HL-60 (cell line): ENCODE data around the gene SPATA6L.

Experiments
- DNase-seq, 2 experiments: peaks; one replicate each; pipeline ENCODE4 v3.0.0-alpha.2; 2010 to 2020; ENCODE audit warnings: low read depth in 1 of 2, low spot score in 1 of 2
- H3K27ac ChIP-seq: fragments of 250-450 bp; sonication (Bioruptor Pico); replicated peaks from 2 replicates; pipeline ENCODE4 v1.5.1; 2020; ENCODE audit warnings: mild to moderate bottlenecking, moderate library complexity
- H3K27me3 ChIP-seq: fragments of 250-450 bp; sonication (Bioruptor Pico); 2 replicates; pipeline ENCODE4 v1.5.1; 2021; ENCODE audit warnings: mild to moderate bottlenecking, moderate library complexity; ENCODE audit not compliant: insufficient read depth, poor library complexity, severe bottlenecking
- H3K4me3 ChIP-seq: replicated peaks from 2 replicates; pipeline ENCODE4 v1.5.1; 2011; ENCODE audit warnings: mild to moderate bottlenecking, control low read depth, low read length; ENCODE audit not compliant: insufficient read depth
- CTCF ChIP-seq: IDR thresholded peaks from one replicate; pipeline ENCODE4 v1.5.1; 2011; ENCODE audit warnings: low read length, control low read depth, inconsistent platforms; ENCODE audit not compliant: insufficient read depth
- GABPA ChIP-seq: IDR thresholded peaks from 2 replicates; pipeline ENCODE4 v1.6.1; 2012; ENCODE audit warnings: low read depth
- POLR2AphosphoS5 ChIP-seq: IDR thresholded peaks from 2 replicates; pipeline ENCODE4 v1.6.1; 2012; ENCODE audit warnings: low read depth
- REST ChIP-seq: IDR thresholded peaks from 2 replicates; pipeline ENCODE4 v1.6.1; 2012; ENCODE audit warnings: low read depth; ENCODE audit not compliant: insufficient replicate concordance
- SPI1 ChIP-seq: IDR thresholded peaks from 2 replicates; pipeline ENCODE4 v1.6.1; 2012; ENCODE audit warnings: low read depth, mild to moderate bottlenecking, borderline replicate concordance

SPATA6L gene

GRCh38 chr9:4679268-4680172 is 13.2 kb upstream of the SPATA6L start, which contains the start of gene CDC37L1:
TSS of gene CDC37L1 (plus strand) at chr9:4679569. CDS start at chr9:4679768, 199 bp downstream.
- no peak for TF ChIP-seq CTCF
- no peak; the same call in 1 of the 2 replicates for TF ChIP-seq SPI1
- TF ChIP-seq POLR2AphosphoS5 = peak; percentile 98
- TF ChIP-seq GABPA = peak; percentile 83
- TF ChIP-seq REST = peak; percentile 64
- DNase-seq = peak; percentile 87 to 97
- no peaks in the 10 kb centered on the region for H3K27me3 ChIP-seq
- H3K27ac ChIP-seq = peak within 1 kb of the TSS; percentile 95
- H3K4me3 ChIP-seq = peak within 1 kb of the TSS; percentile 87

GRCh38 chr9:4678679-4679267 is 12.5 kb upstream of the SPATA6L start:
- peak overlapping the region; percentile 87 for H3K4me3 ChIP-seq
- no peaks in the 10 kb centered on the region for H3K27me3 ChIP-seq
- DNase-seq = peak in 1 of 2 experiments; percentile 29
- peak overlapping the region; percentile 95 for H3K27ac ChIP-seq
- TF ChIP-seq SPI1 (no peak), CTCF (no peak), REST (no peak), POLR2AphosphoS5 (no peak), GABPA (no peak)

- TF ChIP-seq SPI1 = no peak
- no peak for TF ChIP-seq GABPA
- TF ChIP-seq REST = no peak
- no peak for TF ChIP-seq CTCF
- no peak for TF ChIP-seq POLR2AphosphoS5
- no peaks in the 10 kb centered on the region for H3K27me3 ChIP-seq
- no peak overlapping the region for H3K4me3 ChIP-seq
- no peak overlapping the region for H3K27ac ChIP-seq
- no peak for DNase-seq
Observed at GRCh38 chr9:4677392-4677791, 11.1 kb upstream of the SPATA6L start.
